ENCODE measurements around the gene PLA2G5.
A peak's percentile ranks its signal among the peaks of the same experiment; 100 is the strongest.

PLA2G5 gene

DNA sequence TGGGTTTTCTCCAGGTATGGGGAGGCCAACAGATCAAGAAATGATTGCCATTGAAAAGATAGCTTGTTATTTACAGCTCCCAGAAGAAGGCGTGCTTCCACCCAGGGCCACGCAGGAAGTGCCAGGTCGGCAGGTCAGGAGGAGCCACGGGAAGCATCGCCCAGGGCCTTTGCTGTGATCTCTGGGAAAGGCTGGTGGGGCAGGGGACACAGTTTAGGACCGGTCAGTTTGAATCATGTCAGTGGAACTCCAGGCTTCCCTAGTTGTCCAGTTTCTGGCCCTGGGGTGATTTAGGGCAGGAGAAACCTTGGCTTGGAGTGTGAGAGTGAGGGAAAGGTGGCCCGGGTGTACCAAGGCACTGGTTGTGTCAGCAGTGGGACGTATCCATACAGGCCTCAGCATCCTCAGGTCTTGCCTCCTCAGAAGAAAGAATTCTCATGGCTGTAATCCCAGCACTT is 11.4 kb downstream of the PLA2G5 start:
- Histone ChIP-seq H2AFZ (ENCODE audit: low read length) (peak overlapping the region; percentile 57), H4K20me1 (ENCODE audit: insufficient read depth, low read length) (no peaks in the 10 kb centered on the region)

DNA sequence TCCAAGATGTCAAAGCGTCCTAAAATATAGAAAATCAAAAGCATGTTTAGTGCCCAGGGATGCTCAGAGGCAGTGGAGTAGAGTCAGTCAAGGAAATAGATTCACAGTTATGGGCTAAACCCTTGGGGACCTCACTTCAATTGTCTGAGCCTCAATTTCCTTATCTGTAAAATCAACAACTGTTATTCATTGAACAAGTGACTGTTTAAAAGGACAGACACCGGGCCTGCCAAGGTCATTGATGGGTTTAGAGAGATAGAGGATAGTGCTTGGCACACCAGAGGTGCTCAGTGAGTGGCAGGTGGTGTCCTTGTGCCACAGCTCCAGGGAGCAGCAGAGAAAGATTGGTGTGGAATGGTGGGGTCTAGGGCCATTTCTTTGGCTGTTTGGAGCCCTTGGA is 12.8 kb downstream of the PLA2G5 start:
- Histone ChIP-seq H3K4me2 (ENCODE audit: low read depth, low read length) (no peak overlapping the region), H2AFZ (ENCODE audit: low read length) (no peak overlapping the region), H3F3A (ENCODE audit: insufficient read depth, low read length) (0 out of 2 replicates have a peak, but pooled peaks cover 3% of the 10 kb centered on the region), H3K4me3 (ENCODE audit: low read length) (no peak overlapping the region), H3K4me1 (ENCODE audit: low read length) (peaks cover 32% of the 10 kb centered on the region), H3K9me3 (replicated peaks; ENCODE audit: insufficient read depth, low read length) (no peaks in the 10 kb centered on the region), H3K27me3 (replicated peaks; ENCODE audit: insufficient read depth, low read length) (peaks cover 3% of the 10 kb centered on the region; the same call in 1 of the 2 replicates), H3K9me2 (replicated peaks; ENCODE audit: insufficient read depth, low read length) (no peaks in the 10 kb centered on the region), H4K20me1 (ENCODE audit: insufficient read depth, low read length) (no peaks in the 10 kb centered on the region), H3K79me2 (ENCODE audit: low read length) (no peaks in the 10 kb centered on the region), H3K27ac (ENCODE audit: low read length) (no peak overlapping the region), H3K36me3 (replicated peaks; ENCODE audit: insufficient read depth, low read length) (no peaks in the 10 kb centered on the region), H3K9ac (ENCODE audit: low read length) (no peak overlapping the region)
- TF ChIP-seq EZH2 (optimal IDR thresholded peaks at IDR 0.05; ENCODE audit: low read depth, low read length), result no peak
- TF ChIP-seq, protein P1, sequence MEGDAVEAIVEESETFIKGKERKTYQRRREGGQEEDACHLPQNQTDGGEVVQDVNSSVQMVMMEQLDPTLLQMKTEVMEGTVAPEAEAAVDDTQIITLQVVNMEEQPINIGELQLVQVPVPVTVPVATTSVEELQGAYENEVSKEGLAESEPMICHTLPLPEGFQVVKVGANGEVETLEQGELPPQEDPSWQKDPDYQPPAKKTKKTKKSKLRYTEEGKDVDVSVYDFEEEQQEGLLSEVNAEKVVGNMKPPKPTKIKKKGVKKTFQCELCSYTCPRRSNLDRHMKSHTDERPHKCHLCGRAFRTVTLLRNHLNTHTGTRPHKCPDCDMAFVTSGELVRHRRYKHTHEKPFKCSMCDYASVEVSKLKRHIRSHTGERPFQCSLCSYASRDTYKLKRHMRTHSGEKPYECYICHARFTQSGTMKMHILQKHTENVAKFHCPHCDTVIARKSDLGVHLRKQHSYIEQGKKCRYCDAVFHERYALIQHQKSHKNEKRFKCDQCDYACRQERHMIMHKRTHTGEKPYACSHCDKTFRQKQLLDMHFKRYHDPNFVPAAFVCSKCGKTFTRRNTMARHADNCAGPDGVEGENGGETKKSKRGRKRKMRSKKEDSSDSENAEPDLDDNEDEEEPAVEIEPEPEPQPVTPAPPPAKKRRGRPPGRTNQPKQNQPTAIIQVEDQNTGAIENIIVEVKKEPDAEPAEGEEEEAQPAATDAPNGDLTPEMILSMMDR (IDR thresholded peaks at IDR 0.05; ENCODE audit: low read length), result no peak
- no peak for TF ChIP-seq EZH2phosphoT487 (IDR thresholded peaks at IDR 0.05; ENCODE audit: low read length)
- no peak for DNase-seq

More for the DNA sequence above, 11.4 kb downstream of the PLA2G5 start:
- H3K9me2 ChIP-seq (replicated peaks; ENCODE audit: insufficient read depth, low read length), result no peaks in the 10 kb centered on the region
- H3K4me2 ChIP-seq (ENCODE audit: low read depth, low read length), result peak overlapping the region; percentile 58
- no peaks in the 10 kb centered on the region for H3K79me2 ChIP-seq (ENCODE audit: low read length)
- 0 out of 2 replicates have a peak, but pooled peaks cover 3% of the 10 kb centered on the region for H3F3A ChIP-seq (ENCODE audit: insufficient read depth, low read length)
- no peaks in the 10 kb centered on the region for H3K36me3 ChIP-seq (replicated peaks; ENCODE audit: insufficient read depth, low read length)
- H3K9ac ChIP-seq (ENCODE audit: low read length), result no peak overlapping the region; the same call in 1 of the 2 replicates
- peaks cover 35% of the 10 kb centered on the region for H3K4me1 ChIP-seq (ENCODE audit: low read length)
- peaks cover 13% of the 10 kb centered on the region for H3K27me3 ChIP-seq (replicated peaks; ENCODE audit: insufficient read depth, low read length)
- no peak overlapping the region for H3K27ac ChIP-seq (ENCODE audit: low read length)
- no peak overlapping the region for H3K4me3 ChIP-seq (ENCODE audit: low read length)
- H3K9me3 ChIP-seq (replicated peaks; ENCODE audit: insufficient read depth, low read length), result no peaks in the 10 kb centered on the region
- no peak for DNase-seq
- no peak for TF ChIP-seq EZH2 (optimal IDR thresholded peaks at IDR 0.05; ENCODE audit: low read depth, low read length)
- TF ChIP-seq, protein P1 (IDR thresholded peaks at IDR 0.05; ENCODE audit: low read length), result no peak
- TF ChIP-seq EZH2phosphoT487 (IDR thresholded peaks at IDR 0.05; ENCODE audit: low read length), result no peak

- Histone ChIP-seq H3K9ac (ENCODE audit: low read length) (no peak overlapping the region), H3K4me1 (ENCODE audit: low read length) (peaks cover 28% of the 10 kb centered on the region), H3K9me2 (replicated peaks; ENCODE audit: insufficient read depth, low read length) (no peaks in the 10 kb centered on the region), H2AFZ (ENCODE audit: low read length) (no peak overlapping the region), H3K4me3 (ENCODE audit: low read length) (no peak overlapping the region), H3K9me3 (replicated peaks; ENCODE audit: insufficient read depth, low read length) (no peaks in the 10 kb centered on the region), H3K4me2 (ENCODE audit: low read depth, low read length) (no peak overlapping the region), H3K27ac (ENCODE audit: low read length) (no peak overlapping the region), H3F3A (ENCODE audit: insufficient read depth, low read length) (0 out of 2 replicates have a peak, but pooled peaks cover 3% of the 10 kb centered on the region), H3K79me2 (ENCODE audit: low read length) (no peaks in the 10 kb centered on the region), H3K27me3 (replicated peaks; ENCODE audit: insufficient read depth, low read length) (no peaks in the 10 kb centered on the region; the same call in 1 of the 2 replicates), H4K20me1 (ENCODE audit: insufficient read depth, low read length) (no peaks in the 10 kb centered on the region), H3K36me3 (replicated peaks; ENCODE audit: insufficient read depth, low read length) (no peaks in the 10 kb centered on the region)
- TF ChIP-seq EZH2 (optimal IDR thresholded peaks at IDR 0.05; ENCODE audit: low read depth, low read length) (no peak), EZH2phosphoT487 (IDR thresholded peaks at IDR 0.05; ENCODE audit: low read length) (no peak)
- TF ChIP-seq, protein P1 (IDR thresholded peaks at IDR 0.05; ENCODE audit: low read length), result no peak
- DNase-seq, result no peak
These were observed 13.4 kb downstream of the PLA2G5 start for GRCh38 chr1:20083178-20083944.

Data from MM.1S (cell line).